ENCODE results near the gene GALNS. TPM values are rescaled to one million over a fixed set of nuclear protein-coding genes. Genes with fewer than 3 reads are reported as not detected.

The GALNS gene
- total and polyA plus RNA-seq, 2 of the 8 experiments (the other 6 are each of a cell fraction or from before 2014, with no cell fraction given) = 8.9 to 17.8 TPM

- Histone ChIP-seq H3K9me3 (ENCODE audit: insufficient read depth in 2 of 2, low read depth in 1 of 2, low read length in 1 of 2) (no peaks in the 10 kb centered on the region), H3K4ac (replicated peaks; ENCODE audit: insufficient read length, low read depth, low read length) (peak overlapping the region; percentile 59), H2BK12ac (ENCODE audit: low read depth, low read length) (no peak overlapping the region), H3K9ac (replicated peaks in 1 of 4; ENCODE audit: extremely low read depth in 1 of 4, low read depth in 3 of 4, low read length in 3 of 4) (0 out of 7 replicates have a peak overlapping the region, but pooled peaks of 1 of the 4 experiments have one; percentile 6), H3K18ac (ENCODE audit: extremely low read depth, low read length) (peak overlapping the region; percentile 32), H4K5ac (ENCODE audit: insufficient read length, low read depth, low read length) (peak overlapping the region; percentile 15), H3K79me1 (ENCODE audit: low read depth, low read length) (no peaks in the 10 kb centered on the region; the same call in 1 of the 2 replicates), H2BK20ac (ENCODE audit: low read length) (no peak overlapping the region), H3K23ac (ENCODE audit: insufficient read length) (no peak overlapping the region), H3K79me2 (ENCODE audit: control insufficient read depth in 1 of 2, insufficient read depth in 2 of 2, low read length in 2 of 2) (no peaks in the 10 kb centered on the region), H3K56ac (replicated peaks; ENCODE audit: insufficient read length, low read depth, low read length) (no peak overlapping the region), H2BK5ac (ENCODE audit: low read depth, low read length) (no peak overlapping the region; the same call in 1 of the 2 replicates), H3K4me3 (ENCODE audit: extremely low read depth in 1 of 4, insufficient read depth in 2 of 4, low read depth in 3 of 4, low read length in 4 of 4) (no peak overlapping the region), H4K91ac (replicated peaks; ENCODE audit: insufficient read length, low read length) (peak overlapping the region; percentile 40), H2AFZ (ENCODE audit: low read length) (no peak overlapping the region), H3K36me3 (ENCODE audit: control insufficient read depth in 2 of 4, insufficient read depth in 4 of 4, low read length in 3 of 4) (no peaks in the 10 kb centered on the region), H3K4me2 (ENCODE audit: insufficient read depth in 1 of 2, low read depth in 2 of 2, low read length in 2 of 2) (peak overlapping the region in 1 of 2 experiments; percentile 30; a peak in 1 of 4 replicates), H4K8ac (ENCODE audit: extremely low read depth, insufficient read depth, low read length) (peak overlapping the region; percentile 75), H3K23me2 (ENCODE audit: low read depth, low read length) (no peaks in the 10 kb centered on the region; the same call in 1 of the 2 replicates), H4K20me1 (replicated peaks in 1 of 2; ENCODE audit: control insufficient read depth in 1 of 2, insufficient read depth in 2 of 2, low read length in 2 of 2) (peaks cover 0 to 4% of the 10 kb centered on the region in 2 experiments), H2BK120ac (replicated peaks; ENCODE audit: low read depth, low read length) (no peak overlapping the region), H2AK5ac (ENCODE audit: low read depth, low read length) (no peak overlapping the region), H3K14ac (ENCODE audit: insufficient read length) (no peak overlapping the region), H2BK15ac (ENCODE audit: low read length) (peak overlapping the region; percentile 61; the same call in 1 of the 2 replicates), H3K27me3 (replicated peaks in 1 of 4; ENCODE audit: control insufficient read depth in 3 of 4, extremely low read depth in 1 of 4, insufficient read depth in 3 of 4, low read length in 3 of 4) (peaks cover 0 to 7% (median 1%) of the 10 kb centered on the region in 4 experiments; a peak in 2 of 7 replicates), H3K27ac (ENCODE audit: low read depth, low read length) (no peak overlapping the region), H3K4me1 (replicated peaks in 1 of 4; ENCODE audit: control insufficient read depth in 3 of 4, insufficient read depth in 4 of 4, low read length in 3 of 4) (peaks cover 0 to 9% (median 4%) of the 10 kb centered on the region in 4 experiments; a peak in 4 of 7 replicates)
- POLR2A ChIA-PET (ENCODE audit: partially characterized antibody) = interaction anchor here (0.7 to 1.5 kb wide), 7 partner anchors 23 to 70 kb away, joined by 3 to 5 read pairs (median 4); partner anchors contain the start of genes APRT, GALNS and TRAPPC2L
- CTCF ChIA-PET (ENCODE audit: partially characterized antibody) = interaction anchor here (0.6 to 4.4 kb wide), 18 partner anchors 10 to 337 kb away, joined by 3 to 15 read pairs (median 3); partner anchors contain the start of gene ZNF778
- TF ChIP-seq RFX5 (IDR thresholded peaks at IDR 0.05; ENCODE audit: borderline replicate concordance, low read depth, low read length) (no peak), KDM4A (IDR thresholded peaks at IDR 0.05; ENCODE audit: low read depth, low read length, severe bottlenecking) (no peak), GABPA (IDR thresholded peaks at IDR 0.05; ENCODE audit: borderline replicate concordance, insufficient read depth, low read length) (0 out of 2 replicates have a peak, but pooled peaks have one; percentile 6)
- DNase-seq (ENCODE audit: low read depth in 1 of 2, low spot score in 2 of 2) = no peak
- 88% methylated on average over 32 of the region's 36 CpGs; no CpG with 5 or more reads in 1 of the 2 experiments for WGBS, 2 experiments (ENCODE audit: extremely low coverage in 1 of 2, insufficient coverage in 1 of 2, insufficient read length in 1 of 2, insufficient replicate concordance in 2 of 2, low coverage in 1 of 2, low lambda C conversion rate in 2 of 2, missing lambda C conversion rate in 1 of 2)
- FAIRE-seq = no peak
These were observed 23.7 kb upstream of the GALNS start for GRCh38 chr16:88880226-88881006.
